Caco-2 (cell line): ENCODE results near the gene TGOLN2. TPM values are rescaled to one million over a fixed set of nuclear protein-coding genes. Genes with fewer than 3 reads are reported as not detected.
"Not testable (repeated sequence)": the region's sequence is repeated elsewhere in the genome, so short reads cannot be mapped to it uniquely, and the experiment has no call there.

Source experiments
- BruUV-seq: library from RNA; stranded (reverse); fragments of 400-500 nt; replicated peaks from 2 replicates; lab custom pipeline; 2021; lab: Mats Ljungman, UMichigan
- CTCF ChIA-PET: fragments of 300-600 bp; sonication (Branson Sonifier 250); formaldehyde crosslinking; loops from one replicate; lab custom pipeline; 2022; ENCODE audit warnings: antibody characterized with exemption; lab: Charles Lee
- POLR2A ChIA-PET: fragments of 300-600 bp; sonication (Branson Sonifier 250); formaldehyde crosslinking; loops from one replicate; lab custom pipeline; 2022; ENCODE audit warnings: antibody characterized with exemption; lab: Charles Lee
- DNase-seq, 2 experiments: peaks; one replicate each; pipeline versions ENCODE4 v3.0.0 to v3.0.0-alpha.2; 2020 to 2022
- H3K27me3 ChIP-seq: replicated peaks from 2 replicates; pipeline ENCODE4 v1.6.0; 2011; ENCODE audit warnings: low read length; ENCODE audit not compliant: control insufficient read depth, insufficient read depth
- H3K36me3 ChIP-seq: 2 replicates; pipeline ENCODE4 v1.5.1; 2011; ENCODE audit warnings: low read length; ENCODE audit not compliant: control insufficient read depth, insufficient read depth
- H3K4me1 ChIP-seq: fragments of 250-450 bp; sonication (Bioruptor Pico); 2 replicates; pipeline ENCODE4 v1.5.1; 2020; ENCODE audit warnings: mild to moderate bottlenecking
- H3K4me3 ChIP-seq: 2 replicates; pipeline ENCODE4 v1.5.1; 2011; ENCODE audit warnings: low read depth, mild to moderate bottlenecking, control low read depth, low read length
- H3K9me3 ChIP-seq: fragments of 250-450 bp; sonication (Bioruptor Pico); 2 replicates; pipeline ENCODE4 v1.5.1; 2020; ENCODE audit warnings: mild to moderate bottlenecking, moderate library complexity
- H3K27ac Mint-ChIP-seq: one replicate; pipeline ENCODE4 v1.8.0; 2022; ENCODE audit warnings: mixed read lengths; ENCODE audit not compliant: unreplicated experiment
- H3K27me3 Mint-ChIP-seq: one replicate; pipeline ENCODE4 v1.8.0; 2022; ENCODE audit warnings: mixed read lengths; ENCODE audit not compliant: insufficient read depth, unreplicated experiment
- H3K36me3 Mint-ChIP-seq: one replicate; pipeline ENCODE4 v1.8.0; 2022; ENCODE audit warnings: mild to moderate bottlenecking, mixed read lengths; ENCODE audit not compliant: insufficient read depth, unreplicated experiment
- H3K4me1 Mint-ChIP-seq: one replicate; pipeline ENCODE4 v1.8.0; 2022; ENCODE audit warnings: low read depth, mixed read lengths; ENCODE audit not compliant: unreplicated experiment
- H3K4me3 Mint-ChIP-seq: one replicate; pipeline ENCODE4 v1.8.0; 2022; ENCODE audit warnings: mild to moderate bottlenecking, moderate library complexity, mixed read lengths; ENCODE audit not compliant: unreplicated experiment
- H3K9me3 Mint-ChIP-seq: one replicate; pipeline ENCODE4 v1.8.0; 2022; ENCODE audit warnings: mixed read lengths; ENCODE audit not compliant: unreplicated experiment
- CTCF ChIP-seq, 2 experiments: fragments of 200-600 bp in 1 of 2; IDR thresholded peaks; 1 replicate in 1 of 2; 2 replicates in 1 of 2; pipeline versions ENCODE4 v1.5.1 to v1.8.0; 2011 to 2022; ENCODE audit warnings: antibody characterized with exemption in 1 of 2, control low read depth in 1 of 2, inconsistent platforms in 1 of 2, low read depth in 1 of 2, low read length in 1 of 2, mild to moderate bottlenecking in 1 of 2, moderate library complexity in 1 of 2; ENCODE audit not compliant: insufficient read depth in 1 of 2, severe bottlenecking in 1 of 2, unreplicated experiment in 1 of 2
- intact Hi-C: fragments of 100-400 bp; cut with micrococcal nuclease; formaldehyde crosslinking; loops from one replicate; pipeline ENCODE4 v1.10.0; 2022; ENCODE audit not compliant: unreplicated experiment
- total RNA-seq: library from RNA; stranded (reverse); gene quantifications from 2 replicates; pipeline ENCODE4 v1.2.3, GENCODE V29; 2022

Gene TGOLN2
- total RNA-seq, 1 experiment from 2014 or later, result 119 TPM

GRCh38 chr2:85347599-85347998, 19.8 kb upstream of the TGOLN2 start:
- intact Hi-C loops, result no loop called here
- peaks cover 6% of the 10 kb centered on the region for H3K36me3 ChIP-seq
- no peaks in the 10 kb centered on the region for H3K9me3 Mint-ChIP-seq
- peaks cover 13% of the 10 kb centered on the region for H3K4me1 Mint-ChIP-seq
- no peaks in the 10 kb centered on the region for H3K27me3 Mint-ChIP-seq
- H3K36me3 Mint-ChIP-seq, result peaks cover 32% of the 10 kb centered on the region
- no peak overlapping the region for H3K27ac Mint-ChIP-seq
- H3K4me3 ChIP-seq, result no peak overlapping the region
- no peaks in the 10 kb centered on the region for H3K27me3 ChIP-seq
- no peaks in the 10 kb centered on the region for H3K9me3 ChIP-seq
- no TSS peak for BruUV-seq
- peaks cover 14% of the 10 kb centered on the region for H3K4me1 ChIP-seq
- no peak overlapping the region for H3K4me3 Mint-ChIP-seq
- POLR2A ChIA-PET, result no interaction called here
- TF ChIP-seq CTCF (IDR thresholded peaks at IDR 0.05; ENCODE audit: insufficient read depth in 1 of 2, low read depth in 1 of 2, low read length in 1 of 2, severe bottlenecking in 1 of 2, unreplicated experiment in 1 of 2), result no peak
- peak; percentile 30 to 51 for DNase-seq
- CTCF ChIA-PET, result no interaction called here

- BruUV-seq, result no TSS peak
- Mint-ChIP-seq H3K27me3 (no peaks in the 10 kb centered on the region), H3K36me3 (peaks cover 17% of the 10 kb centered on the region), H3K4me3 (no peak overlapping the region), H3K27ac (no peak overlapping the region), H3K9me3 (no peaks in the 10 kb centered on the region), H3K4me1 (peaks cover 13% of the 10 kb centered on the region)
- Histone ChIP-seq H3K4me3 (no peak overlapping the region), H3K27me3 (no peaks in the 10 kb centered on the region), H3K9me3 (no peaks in the 10 kb centered on the region), H3K36me3 (peaks cover 3% of the 10 kb centered on the region; the same call in 1 of the 2 replicates), H3K4me1 (peaks cover 14% of the 10 kb centered on the region)
- ChIA-PET CTCF (no interaction called here), POLR2A (no interaction called here)
- TF ChIP-seq CTCF (IDR thresholded peaks at IDR 0.05; ENCODE audit: insufficient read depth in 1 of 2, low read depth in 1 of 2, low read length in 1 of 2, severe bottlenecking in 1 of 2, unreplicated experiment in 1 of 2), result no peak
- DNase-seq, result no peak
- intact Hi-C loops, result no loop called here
These were observed 16.7 kb upstream of the TGOLN2 start for GRCh38 chr2:85344356-85344954.

GRCh38 chr2:85343207-85343895, 15.6 kb upstream of the TGOLN2 start:
- H3K9me3 ChIP-seq, H3K4me3 ChIP-seq, H3K27me3 Mint-ChIP-seq, H3K27me3 ChIP-seq, POLR2A ChIA-PET, H3K4me3 Mint-ChIP-seq, H3K9me3 Mint-ChIP-seq, H3K36me3 ChIP-seq, CTCF ChIA-PET, H3K4me1 Mint-ChIP-seq, BruUV-seq, intact Hi-C loops, H3K27ac Mint-ChIP-seq: not testable (repeated sequence)
- H3K36me3 Mint-ChIP-seq, result peaks cover 10% of the 10 kb centered on the region
- DNase-seq, result peak in 1 of 2 experiments; percentile 13
- peaks cover 14% of the 10 kb centered on the region for H3K4me1 ChIP-seq
